ENCODE data around the gene CHST15.

The CHST15 gene

GRCh38 chr10:124025152-124025551, 68.2 kb downstream of the CHST15 start:
- no peak for DNase-seq

GRCh38 chr10:124022066-124022465, 71.3 kb downstream of the CHST15 start:
- DNase-seq: no peak

GRCh38 chr10:124020981-124021815, 72.2 kb downstream of the CHST15 start:
- DNase-seq: no peak

GRCh38 chr10:124019886-124020797, 73.3 kb downstream of the CHST15 start:
- DNase-seq: no peak

- DNase-seq: no peak
Observed at GRCh38 chr10:124018886-124019525, 74.4 kb downstream of the CHST15 start.

- no peak for DNase-seq
Observed at GRCh38 chr10:124017729-124018128, 75.7 kb downstream of the CHST15 start.

GRCh38 chr10:124016804-124017375, 76.5 kb downstream of the CHST15 start:
- no peak for DNase-seq

- DNase-seq: no peak
Observed at GRCh38 chr10:124015991-124016390, 77.4 kb downstream of the CHST15 start.

GRCh38 chr10:124014416-124015154, 78.8 kb downstream of the CHST15 start:
- DNase-seq: no peak

- DNase-seq: no peak
Observed at GRCh38 chr10:124013916-124014315, 79.5 kb downstream of the CHST15 start.

GRCh38 chr10:124012991-124013390, 80.4 kb downstream of the CHST15 start:
- DNase-seq: no peak

- DNase-seq: no peak
Observed at GRCh38 chr10:124012583-124012982, 80.8 kb downstream of the CHST15 start.

- DNase-seq: no peak
Observed at GRCh38 chr10:124012066-124012465, 81.3 kb downstream of the CHST15 start.

GRCh38 chr10:124011464-124011863, 81.9 kb downstream of the CHST15 start:
- no peak for DNase-seq

- no peak for DNase-seq
Observed at GRCh38 chr10:124010563-124011131, 82.8 kb downstream of the CHST15 start.

GRCh38 chr10:124010024-124010423, 83.4 kb downstream of the CHST15 start:
- no peak for DNase-seq

GRCh38 chr10:124009231-124010015, 84.0 kb downstream of the CHST15 start:
- DNase-seq: no peak

- no peak for DNase-seq
Observed at GRCh38 chr10:124008681-124009080, 84.7 kb downstream of the CHST15 start.

- no peak for DNase-seq
Observed at GRCh38 chr10:124008187-124008586, 85.2 kb downstream of the CHST15 start.

GRCh38 chr10:124007773-124008145, 85.6 kb downstream of the CHST15 start:
- no peak for DNase-seq
